ENCODE results near the gene FLNC.

FLNC gene

GRCh38 chr7:128894101-128894440 is 63.9 kb downstream of the FLNC start:
- Histone ChIP-seq H3K18ac (ENCODE audit: low read length) (no peak overlapping the region), H3K56ac (ENCODE audit: low read length) (no peak overlapping the region), H3K4me1 (ENCODE audit: control insufficient read depth, low read depth, low read length) (no peaks in the 10 kb centered on the region), H3K4ac (ENCODE audit: low read depth, low read length) (no peak overlapping the region), H3K4me2 (ENCODE audit: low read length) (no peak overlapping the region), H4K8ac (ENCODE audit: low read depth, low read length) (no peak overlapping the region), H4K5ac (ENCODE audit: low read length) (no peak overlapping the region), H3K79me2 (ENCODE audit: control insufficient read depth, insufficient read depth, low read length) (no peaks in the 10 kb centered on the region), H3K79me1 (ENCODE audit: low read length) (no peaks in the 10 kb centered on the region), H2BK5ac (ENCODE audit: low read length) (no peak overlapping the region), H3K27ac (ENCODE audit: low read depth, low read length) (no peak overlapping the region), H3K4me3 (ENCODE audit: low read length) (no peak overlapping the region), H3K9ac (ENCODE audit: low read length) (no peak overlapping the region), H2AK5ac (ENCODE audit: low read length) (no peak overlapping the region), H2BK15ac (replicated peaks; ENCODE audit: low read depth) (no peak overlapping the region), H3K23ac (ENCODE audit: low read length) (no peak overlapping the region), H2BK120ac (ENCODE audit: low read depth, low read length) (no peak overlapping the region), H3K27me3 (ENCODE audit: insufficient read depth, low read length, poor library complexity) (no peaks in the 10 kb centered on the region), H3K36me3 (ENCODE audit: control insufficient read depth, insufficient read depth, low read length) (no peaks in the 10 kb centered on the region)
- WGBS (ENCODE audit: extremely low coverage, insufficient coverage, low lambda C conversion rate): no CpG with 5 or more reads among the region's 6 CpGs
- DNase-seq: no peak

DNA sequence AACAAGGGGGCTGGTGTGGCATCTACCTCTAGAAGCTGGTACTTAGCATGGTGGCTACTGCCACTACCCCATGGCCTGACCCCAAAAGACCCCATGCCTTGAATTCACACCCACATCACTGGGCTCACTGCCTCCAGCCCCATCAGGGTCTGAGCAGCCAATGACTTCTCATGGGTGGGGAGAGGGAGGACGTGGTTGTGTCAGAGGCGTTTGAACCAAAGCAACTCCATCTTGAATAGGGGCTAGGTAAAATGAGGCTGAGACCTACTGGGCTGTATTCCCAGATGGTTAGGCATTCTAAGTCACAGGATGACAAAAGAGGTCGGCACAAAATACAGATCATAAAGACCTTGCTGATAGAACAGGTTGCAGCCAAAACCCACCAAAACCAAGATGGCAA is 65.1 kb downstream of the FLNC start:
- no peak overlapping the region for H2BK120ac ChIP-seq (ENCODE audit: low read depth, low read length)
- WGBS (ENCODE audit: extremely low coverage, insufficient coverage, low lambda C conversion rate): no CpG with 5 or more reads among the region's 3 CpGs

DNA sequence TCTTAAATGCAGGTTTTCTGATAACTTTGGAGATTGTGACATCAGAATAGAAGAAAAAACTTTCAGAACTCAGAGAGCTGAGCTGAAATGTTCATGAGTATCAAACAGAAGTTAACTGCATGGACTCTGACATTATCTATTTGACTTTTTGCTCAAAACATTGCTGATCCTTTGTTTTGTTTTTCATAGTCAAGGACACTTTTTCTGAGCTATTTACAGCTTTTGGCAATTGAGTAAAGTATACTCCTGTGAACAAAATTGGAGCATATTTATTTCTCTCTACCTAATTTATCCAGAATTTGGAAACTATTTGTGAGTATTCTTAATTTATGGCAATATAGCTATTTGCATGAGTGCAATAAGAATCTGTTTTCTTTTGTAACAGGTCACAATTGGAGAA is 69.2 kb downstream of the FLNC start:
- no peak overlapping the region for H2BK15ac ChIP-seq (replicated peaks; ENCODE audit: low read depth)
- no peaks in the 10 kb centered on the region for H3K36me3 ChIP-seq (ENCODE audit: control insufficient read depth, insufficient read depth, low read length)
- no peaks in the 10 kb centered on the region for H3K79me2 ChIP-seq (ENCODE audit: control insufficient read depth, insufficient read depth, low read length)
- DNase-seq: peak; percentile 40
- H3K23ac ChIP-seq (ENCODE audit: low read length): no peak overlapping the region
- no peak overlapping the region for H3K27ac ChIP-seq (ENCODE audit: low read depth, low read length)
- H3K4me3 ChIP-seq (ENCODE audit: low read length): no peak overlapping the region
- no peaks in the 10 kb centered on the region for H3K4me1 ChIP-seq (ENCODE audit: control insufficient read depth, low read depth, low read length)
- no peak overlapping the region for H3K4me2 ChIP-seq (ENCODE audit: low read length)
- no peak overlapping the region for H2AK5ac ChIP-seq (ENCODE audit: low read length)
- H3K9ac ChIP-seq (ENCODE audit: low read length): no peak overlapping the region
- no peak overlapping the region for H4K5ac ChIP-seq (ENCODE audit: low read length)
- H4K8ac ChIP-seq (ENCODE audit: low read depth, low read length): no peak overlapping the region
- no peak overlapping the region for H2BK120ac ChIP-seq (ENCODE audit: low read depth, low read length)
- H3K56ac ChIP-seq (ENCODE audit: low read length): no peak overlapping the region
- H3K27me3 ChIP-seq (ENCODE audit: insufficient read depth, low read length, poor library complexity): no peaks in the 10 kb centered on the region
- no peak overlapping the region for H3K4ac ChIP-seq (ENCODE audit: low read depth, low read length)
- H2BK5ac ChIP-seq (ENCODE audit: low read length): no peak overlapping the region
- no peaks in the 10 kb centered on the region for H3K79me1 ChIP-seq (ENCODE audit: low read length)
- H3K18ac ChIP-seq (ENCODE audit: low read length): no peak overlapping the region

More for the DNA sequence above, 65.1 kb downstream of the FLNC start:
- no peaks in the 10 kb centered on the region for H3K36me3 ChIP-seq (ENCODE audit: control insufficient read depth, insufficient read depth, low read length)
- no peak for DNase-seq
- H3K27me3 ChIP-seq (ENCODE audit: insufficient read depth, low read length, poor library complexity): no peaks in the 10 kb centered on the region
- H3K23ac ChIP-seq (ENCODE audit: low read length): no peak overlapping the region
- no peaks in the 10 kb centered on the region for H3K79me1 ChIP-seq (ENCODE audit: low read length)
- no peak overlapping the region for H3K9ac ChIP-seq (ENCODE audit: low read length)
- no peak overlapping the region for H3K56ac ChIP-seq (ENCODE audit: low read length)
- no peaks in the 10 kb centered on the region for H3K4me1 ChIP-seq (ENCODE audit: control insufficient read depth, low read depth, low read length)
- no peak overlapping the region for H3K4ac ChIP-seq (ENCODE audit: low read depth, low read length)
- H2BK15ac ChIP-seq (replicated peaks; ENCODE audit: low read depth): no peak overlapping the region
- no peak overlapping the region for H2BK5ac ChIP-seq (ENCODE audit: low read length)
- H3K27ac ChIP-seq (ENCODE audit: low read depth, low read length): no peak overlapping the region
- H2AK5ac ChIP-seq (ENCODE audit: low read length): no peak overlapping the region
- H4K8ac ChIP-seq (ENCODE audit: low read depth, low read length): no peak overlapping the region
- H3K79me2 ChIP-seq (ENCODE audit: control insufficient read depth, insufficient read depth, low read length): no peaks in the 10 kb centered on the region
- H3K4me3 ChIP-seq (ENCODE audit: low read length): no peak overlapping the region
- no peak overlapping the region for H4K5ac ChIP-seq (ENCODE audit: low read length)
- H3K18ac ChIP-seq (ENCODE audit: low read length): no peak overlapping the region
- no peak overlapping the region for H3K4me2 ChIP-seq (ENCODE audit: low read length)

GRCh38 chr7:128900237-128900636 is 70.0 kb downstream of the FLNC start:
- WGBS (ENCODE audit: extremely low coverage, insufficient coverage, low lambda C conversion rate): no CpG with 5 or more reads among the region's 1 CpG

GRCh38 chr7:128902761-128903585 is 72.8 kb downstream of the FLNC start:
- no peak for DNase-seq
- no peak overlapping the region for H3K56ac ChIP-seq (ENCODE audit: low read length)
- no peaks in the 10 kb centered on the region for H3K36me3 ChIP-seq (ENCODE audit: control insufficient read depth, insufficient read depth, low read length)
- no peak overlapping the region for H3K18ac ChIP-seq (ENCODE audit: low read length)
- H3K23ac ChIP-seq (ENCODE audit: low read length): no peak overlapping the region
- H2AK5ac ChIP-seq (ENCODE audit: low read length): no peak overlapping the region
- no peak overlapping the region for H3K4me2 ChIP-seq (ENCODE audit: low read length)
- H3K9ac ChIP-seq (ENCODE audit: low read length): no peak overlapping the region
- no peak overlapping the region for H3K4ac ChIP-seq (ENCODE audit: low read depth, low read length)
- no peaks in the 10 kb centered on the region for H3K79me1 ChIP-seq (ENCODE audit: low read length)
- no peak overlapping the region for H4K8ac ChIP-seq (ENCODE audit: low read depth, low read length)
- no peaks in the 10 kb centered on the region for H3K79me2 ChIP-seq (ENCODE audit: control insufficient read depth, insufficient read depth, low read length)
- H2BK120ac ChIP-seq (ENCODE audit: low read depth, low read length): no peak overlapping the region
- H3K4me3 ChIP-seq (ENCODE audit: low read length): no peak overlapping the region
- H3K27me3 ChIP-seq (ENCODE audit: insufficient read depth, low read length, poor library complexity): no peaks in the 10 kb centered on the region
- H4K5ac ChIP-seq (ENCODE audit: low read length): no peak overlapping the region
- WGBS (ENCODE audit: extremely low coverage, insufficient coverage, low lambda C conversion rate): no CpG with 5 or more reads among the region's 12 CpGs
- H3K4me1 ChIP-seq (ENCODE audit: control insufficient read depth, low read depth, low read length): no peaks in the 10 kb centered on the region
- H2BK15ac ChIP-seq (replicated peaks; ENCODE audit: low read depth): no peak overlapping the region
- H3K27ac ChIP-seq (ENCODE audit: low read depth, low read length): no peak overlapping the region
- H2BK5ac ChIP-seq (ENCODE audit: low read length): no peak overlapping the region

More at GRCh38 chr7:128900237-128900636, 70.0 kb downstream of the FLNC start:
- no peak overlapping the region for H2BK120ac ChIP-seq (ENCODE audit: low read depth, low read length)
- H3K4me1 ChIP-seq (ENCODE audit: control insufficient read depth, low read depth, low read length): no peaks in the 10 kb centered on the region
- no peak overlapping the region for H3K9ac ChIP-seq (ENCODE audit: low read length)
- no peak overlapping the region for H3K4me2 ChIP-seq (ENCODE audit: low read length)
- H3K4ac ChIP-seq (ENCODE audit: low read depth, low read length): no peak overlapping the region
- H2BK5ac ChIP-seq (ENCODE audit: low read length): no peak overlapping the region
- no peak overlapping the region for H4K5ac ChIP-seq (ENCODE audit: low read length)
- no peak overlapping the region for H4K8ac ChIP-seq (ENCODE audit: low read depth, low read length)
- no peak overlapping the region for H3K4me3 ChIP-seq (ENCODE audit: low read length)
- no peak overlapping the region for H2BK15ac ChIP-seq (replicated peaks; ENCODE audit: low read depth)
- H3K27ac ChIP-seq (ENCODE audit: low read depth, low read length): no peak overlapping the region
- no peaks in the 10 kb centered on the region for H3K79me1 ChIP-seq (ENCODE audit: low read length)
- no peaks in the 10 kb centered on the region for H3K79me2 ChIP-seq (ENCODE audit: control insufficient read depth, insufficient read depth, low read length)
- DNase-seq: no peak
- no peak overlapping the region for H3K18ac ChIP-seq (ENCODE audit: low read length)
- H2AK5ac ChIP-seq (ENCODE audit: low read length): no peak overlapping the region
- H3K23ac ChIP-seq (ENCODE audit: low read length): no peak overlapping the region
- H3K36me3 ChIP-seq (ENCODE audit: control insufficient read depth, insufficient read depth, low read length): no peaks in the 10 kb centered on the region
- H3K56ac ChIP-seq (ENCODE audit: low read length): no peak overlapping the region
- H3K27me3 ChIP-seq (ENCODE audit: insufficient read depth, low read length, poor library complexity): no peaks in the 10 kb centered on the region

All from mesendoderm (in vitro differentiated cells).